NCI-H2227 treated with DMSO at 0.1 percent for 48 hours (cell line): Measurements from ENCODE around the gene PLIN5.
"Not testable (repeated sequence)": the region's sequence is repeated elsewhere in the genome, so short reads cannot be mapped to it uniquely, and the experiment has no call there.

Experiments
- DNase-seq: peaks from one replicate; lab custom pipeline; 2025; lab: John Stamatoyannopoulos, UW

The PLIN5 gene

DNA sequence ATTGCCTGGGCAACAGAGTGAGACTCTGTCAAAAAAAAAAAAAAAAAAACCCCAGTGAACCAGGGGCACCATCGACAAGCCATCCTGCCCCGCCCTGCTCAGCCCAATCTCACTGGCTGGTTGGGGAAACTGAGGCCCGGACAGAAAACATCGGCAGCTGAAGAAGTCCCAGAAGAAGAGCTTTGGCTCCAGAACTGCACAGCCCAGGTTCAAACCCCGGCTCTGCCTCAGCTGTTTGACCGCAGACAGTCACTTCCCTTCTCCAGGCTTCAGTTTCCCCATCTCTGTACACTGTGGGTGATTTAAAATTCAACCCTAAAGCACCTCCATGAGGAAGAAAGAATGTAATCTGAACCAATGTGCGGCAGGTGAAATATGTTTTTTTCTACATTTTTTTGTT lies 33.9 kb upstream of the PLIN5 start:
- no peak for DNase-seq

DNA sequence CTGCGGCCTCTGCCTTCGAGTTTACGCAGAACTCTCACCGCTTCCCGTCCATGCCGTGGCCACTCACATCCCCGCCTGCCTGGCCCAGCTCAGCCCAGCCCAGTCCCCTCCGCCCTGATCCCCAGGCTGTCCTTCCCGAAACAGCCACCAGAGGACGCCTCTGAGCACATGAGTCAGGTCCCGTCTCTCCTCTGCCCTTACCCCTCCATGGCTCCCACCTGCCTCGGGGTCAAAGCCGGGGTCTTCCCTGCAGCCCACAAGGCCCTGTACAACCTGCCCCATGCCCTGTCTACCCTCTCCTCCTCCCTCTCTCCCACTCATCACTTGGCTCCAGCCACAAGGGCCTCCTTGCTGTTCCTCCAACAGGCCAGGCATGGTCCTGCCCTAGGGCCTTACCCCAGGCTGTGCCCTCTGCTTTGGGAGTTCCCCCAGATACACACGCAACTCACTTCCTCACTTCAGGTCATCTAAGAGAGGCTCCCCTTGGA lies 32.6 kb upstream of the PLIN5 start:
- no peak for DNase-seq

DNA sequence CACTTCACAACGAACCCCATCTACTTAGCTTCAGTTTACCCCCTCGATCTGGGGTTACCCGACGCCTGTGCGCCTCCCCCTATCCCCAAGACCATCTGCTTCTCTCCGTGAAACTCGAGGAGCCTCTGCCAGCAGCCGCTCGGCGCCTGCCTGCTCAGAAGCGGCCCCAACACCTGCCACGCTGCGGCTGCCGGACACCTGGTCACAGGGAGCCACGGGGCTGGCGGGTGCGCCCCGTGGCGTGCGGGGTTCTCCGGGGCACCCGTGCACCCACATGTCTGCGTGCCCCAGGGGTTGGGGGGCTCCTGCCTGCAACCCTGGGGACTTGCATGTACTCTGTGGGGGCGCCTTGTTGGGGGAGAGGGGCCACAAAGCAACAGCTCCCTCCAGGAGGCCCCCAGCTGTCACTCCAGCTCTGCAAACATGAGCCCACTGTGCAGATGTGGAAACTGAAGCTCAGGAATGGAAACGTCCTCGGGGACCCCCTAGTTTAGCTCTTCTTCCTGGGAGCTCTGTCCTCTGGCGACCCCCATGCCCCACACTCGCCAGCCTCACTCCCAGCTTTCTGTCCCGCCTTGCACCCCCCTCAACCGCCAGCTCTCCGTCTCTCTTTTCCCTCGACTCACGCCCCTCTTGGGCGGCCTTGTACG lies 31.5 kb upstream of the PLIN5 start:
- DNase-seq, result no peak

DNA sequence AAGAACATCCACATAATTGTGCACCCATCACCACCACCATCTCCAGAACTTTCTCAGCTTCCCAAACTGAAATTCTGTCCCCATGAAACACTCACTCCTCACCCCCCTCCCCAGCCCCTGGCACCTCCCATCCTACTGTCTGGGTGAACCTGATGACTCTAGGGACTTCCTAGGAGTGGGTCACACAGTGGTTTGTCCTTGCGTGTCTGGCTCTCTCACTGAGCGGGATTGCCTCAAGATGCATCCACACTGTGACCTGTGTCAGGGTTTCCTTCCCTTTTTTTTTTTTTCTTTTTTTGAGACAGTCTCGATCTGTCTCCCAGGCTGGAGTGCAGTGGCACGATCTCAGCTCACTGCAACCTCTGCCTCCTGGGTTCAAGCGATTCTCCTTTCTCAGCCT lies 28.5 kb upstream of the PLIN5 start:
- DNase-seq, result not testable (repeated sequence)

DNA sequence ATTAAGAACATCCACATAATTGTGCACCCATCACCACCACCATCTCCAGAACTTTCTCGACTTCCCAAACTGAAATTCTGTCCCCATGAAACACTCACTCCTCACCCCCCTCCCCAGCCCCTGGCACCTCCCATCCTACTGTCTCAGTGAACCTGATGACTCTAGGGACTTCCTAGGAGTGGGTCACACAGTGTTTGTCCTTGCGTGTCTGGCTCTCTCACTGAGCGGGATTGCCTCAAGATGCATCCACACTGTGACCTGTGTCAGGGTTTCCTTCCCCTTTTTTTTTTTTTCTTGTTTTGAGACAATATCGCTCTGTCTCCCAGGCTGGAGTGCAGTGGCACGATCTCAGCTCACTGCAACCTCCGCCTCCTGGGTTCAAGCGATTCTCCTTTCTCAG lies 27.1 kb upstream of the PLIN5 start:
- DNase-seq, result not testable (repeated sequence)

DNA sequence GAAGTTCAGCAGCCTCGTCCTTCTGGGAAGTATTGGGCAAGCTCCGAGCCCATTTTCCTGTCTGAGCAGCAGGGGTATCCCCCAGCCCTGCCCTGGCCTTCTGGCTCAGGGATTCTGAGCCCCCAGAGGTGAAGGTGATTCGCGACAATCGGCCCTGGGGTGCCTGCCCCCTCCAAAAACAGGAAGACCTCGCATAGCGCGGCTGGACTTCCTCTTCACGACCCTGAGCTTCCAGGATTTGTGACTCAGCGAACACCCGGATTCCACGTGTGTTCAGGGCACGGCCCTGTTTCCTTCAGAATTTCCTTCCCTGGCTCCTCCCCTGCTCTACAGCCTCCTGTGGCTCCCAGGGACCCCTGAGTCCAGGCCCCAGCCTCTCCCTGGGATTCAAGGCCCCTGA lies 24.5 kb upstream of the PLIN5 start, which contains the start of gene SEMA6B:
TSS of gene SEMA6B (minus strand) at position 116 of the 400 bp plus-strand sequence. CDS start 1,227 bp downstream, outside the sequence.
- DNase-seq, result no peak

DNA sequence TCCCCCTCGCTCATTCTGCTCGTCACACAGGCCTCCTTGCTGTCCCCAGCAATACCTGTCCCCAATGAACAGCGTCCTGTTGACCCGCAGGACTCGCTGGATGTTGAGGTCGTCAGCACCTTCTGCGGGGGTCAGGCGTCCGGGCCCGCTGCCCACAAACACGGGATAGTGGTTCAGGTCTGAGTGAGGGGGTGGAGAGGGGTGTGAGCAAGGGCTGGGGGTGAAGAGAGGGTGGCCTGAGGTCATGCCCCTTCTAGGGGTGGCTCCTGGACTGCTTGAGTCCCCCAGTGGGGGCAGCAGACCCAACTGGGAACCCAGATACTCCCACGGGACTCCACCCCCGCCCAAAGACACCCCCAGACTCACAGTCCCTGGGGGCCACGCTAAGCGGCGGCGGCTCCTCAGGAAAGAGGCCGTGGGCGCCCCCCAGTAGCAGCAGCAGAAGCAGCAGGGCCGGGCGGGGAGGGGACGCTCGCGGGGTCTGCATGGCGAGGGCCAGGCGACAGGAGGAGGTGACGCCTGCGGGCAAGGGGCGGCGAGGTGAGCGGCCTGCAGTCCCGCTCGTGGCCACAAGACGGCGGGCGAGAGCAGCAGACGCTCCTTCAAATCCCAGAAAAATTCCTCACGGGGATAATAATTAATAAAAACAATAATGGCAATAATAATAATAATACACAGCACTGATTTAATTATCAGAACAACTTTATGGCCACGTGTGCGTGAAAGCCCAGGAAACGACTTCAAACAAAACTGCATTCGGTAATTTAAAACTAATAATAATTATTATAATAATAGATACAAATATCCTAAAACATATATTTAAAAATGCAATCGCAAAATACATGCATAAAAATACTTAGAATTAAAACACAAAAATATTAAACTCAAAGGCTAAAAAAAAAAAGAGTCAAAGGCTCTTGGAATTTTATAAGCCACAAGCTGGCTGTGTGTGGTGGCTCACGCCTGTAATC lies 23.2 kb upstream of the PLIN5 start:
- no peak for DNase-seq

DNA sequence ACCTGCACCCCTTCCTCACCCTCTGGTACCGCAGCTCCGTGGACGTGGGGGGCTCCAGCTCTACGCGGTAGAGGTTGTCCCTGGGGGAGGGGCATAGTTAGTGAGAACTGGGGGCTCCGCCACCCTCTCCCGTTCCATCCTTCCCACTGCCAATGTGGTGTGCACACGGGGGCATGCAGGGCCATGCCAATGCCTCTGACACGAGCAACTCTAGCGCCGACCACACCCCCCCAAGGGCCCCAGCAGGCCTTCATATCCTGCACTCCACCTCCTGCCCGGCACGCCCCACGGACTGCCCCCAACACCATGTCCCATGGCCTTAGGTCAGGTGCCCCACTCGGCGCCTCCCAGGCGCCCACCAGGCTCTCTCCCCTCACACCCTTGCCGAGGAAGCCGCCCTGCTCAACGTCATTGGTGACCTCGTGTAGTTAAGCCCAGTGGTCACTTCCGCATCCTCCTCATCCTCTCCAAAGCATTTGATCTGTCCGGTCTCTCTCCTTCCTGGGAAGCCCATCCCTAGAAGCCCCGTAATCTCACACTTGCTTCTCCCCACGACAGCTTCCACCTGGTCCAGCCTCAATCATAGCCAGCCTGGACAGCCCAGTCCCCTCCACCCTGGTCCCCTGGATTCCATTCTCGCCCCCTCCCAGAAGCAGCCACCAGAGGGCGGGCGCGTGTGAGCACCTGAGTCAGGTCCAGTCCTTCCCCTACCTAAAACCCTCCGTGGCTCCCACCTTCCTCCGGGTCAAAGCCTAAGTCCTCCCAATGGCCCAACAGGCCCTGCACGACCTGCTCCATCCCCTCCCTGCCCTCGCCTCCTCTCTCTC lies 22.3 kb upstream of the PLIN5 start:
- DNase-seq, result no peak

DNA sequence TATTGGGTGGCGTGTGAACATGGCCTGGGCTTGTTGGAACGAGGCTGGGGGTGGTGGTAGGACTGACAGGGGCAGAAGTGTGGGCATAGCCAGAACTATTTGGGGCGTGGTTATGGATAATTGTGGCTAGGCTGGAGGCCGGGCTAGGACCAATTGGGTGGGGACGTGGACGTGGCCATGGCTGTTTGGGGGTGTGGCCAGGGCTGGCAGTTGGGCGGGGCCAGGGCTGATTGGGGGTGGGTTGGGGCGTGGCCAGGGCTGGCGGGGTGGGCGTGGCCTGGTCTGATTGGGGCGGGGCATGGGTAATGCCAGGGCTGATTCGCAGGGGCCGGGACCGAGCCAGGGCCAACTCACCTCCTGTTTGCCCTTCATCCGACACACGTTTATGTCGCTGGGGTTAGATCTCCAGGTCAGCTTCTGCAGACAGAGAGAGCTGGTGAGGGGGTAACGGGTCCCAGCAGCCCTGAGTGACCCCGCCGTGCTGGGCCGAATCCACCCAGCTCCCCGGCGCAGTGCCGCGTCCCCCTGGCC lies 21.6 kb upstream of the PLIN5 start:
- no peak for DNase-seq

DNA sequence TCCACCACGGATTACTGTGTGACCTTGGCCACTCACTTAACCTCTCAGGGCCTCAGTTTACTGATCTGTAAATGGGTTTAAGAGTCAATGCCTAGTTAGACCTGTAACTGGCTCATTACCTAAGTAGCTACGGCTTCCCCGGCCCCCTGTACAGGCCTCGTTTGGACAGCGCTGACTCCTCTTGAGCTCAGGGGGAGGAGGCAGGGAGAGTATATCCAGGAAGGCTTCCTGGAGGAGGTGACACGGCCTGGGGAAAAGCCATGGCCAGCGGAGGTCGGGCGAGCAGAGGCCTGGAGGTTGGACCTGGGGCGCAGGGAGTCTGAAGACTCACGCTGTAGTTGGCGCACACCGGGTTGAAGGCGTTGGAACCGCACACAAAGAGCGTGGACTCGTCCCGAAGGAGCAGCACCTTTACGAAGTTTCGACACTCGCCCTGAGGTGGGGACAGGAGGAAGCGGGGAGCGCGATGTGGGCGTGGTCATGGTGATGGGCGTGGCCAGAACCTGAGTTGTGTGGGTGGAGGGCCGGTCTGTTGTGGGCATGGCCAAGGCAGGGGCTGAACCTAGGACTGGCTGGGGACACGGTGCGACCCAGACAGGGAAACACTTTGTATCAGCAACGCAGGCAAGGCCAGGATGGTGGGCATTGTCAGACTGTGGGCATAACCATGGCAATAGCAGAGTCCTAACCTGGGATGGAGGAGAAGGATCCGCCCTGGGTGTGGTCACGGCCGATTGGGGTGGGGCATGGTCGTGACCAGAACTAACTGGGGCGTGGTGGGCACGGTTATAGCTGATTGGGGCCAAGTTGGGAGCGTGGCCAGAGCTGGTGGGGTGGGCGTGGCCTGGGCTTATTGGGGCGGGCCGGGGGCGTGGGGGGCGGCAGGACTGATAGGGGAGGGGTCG lies 20.9 kb upstream of the PLIN5 start:
- DNase-seq, result no peak

DNA sequence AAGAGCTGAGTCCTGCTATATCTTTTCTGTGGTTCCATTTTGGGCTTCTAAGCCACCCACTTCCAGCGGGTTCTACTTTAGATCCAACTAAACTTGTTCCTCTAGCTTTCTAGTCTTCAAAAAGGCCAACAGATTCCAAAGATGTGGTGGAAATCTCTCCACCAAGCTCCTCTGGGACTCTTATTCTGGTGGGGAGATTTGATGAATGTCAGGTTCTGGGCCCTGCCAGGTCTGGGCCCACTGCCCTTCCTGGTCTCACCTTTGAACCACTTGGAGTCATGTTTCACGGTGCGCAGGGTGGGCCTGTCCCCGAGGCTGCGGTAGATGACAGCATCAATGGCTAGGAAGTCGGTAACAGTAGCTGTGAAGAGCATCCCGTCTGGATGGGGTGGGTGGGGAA lies 19.7 kb upstream of the PLIN5 start:
- DNase-seq, result no peak

DNA sequence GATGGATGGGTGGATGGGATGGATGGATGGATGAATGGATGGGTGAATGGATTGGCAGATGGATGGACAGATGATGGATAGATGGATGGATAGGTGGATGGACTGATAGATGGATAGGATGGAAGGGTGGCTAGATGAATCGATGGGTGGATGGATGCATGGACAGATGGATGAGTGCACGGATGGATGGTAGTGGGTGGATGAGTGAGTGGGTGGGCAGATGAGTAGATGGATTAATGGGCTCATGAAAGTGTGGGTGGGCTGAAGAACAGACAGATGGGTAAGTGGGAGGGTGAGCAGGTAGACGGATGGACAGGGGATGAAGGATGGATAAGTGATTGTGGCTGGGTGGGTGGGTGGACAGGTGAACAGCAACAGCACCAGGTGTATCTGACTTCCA lies 18.8 kb upstream of the PLIN5 start:
- DNase-seq, result no peak

DNA sequence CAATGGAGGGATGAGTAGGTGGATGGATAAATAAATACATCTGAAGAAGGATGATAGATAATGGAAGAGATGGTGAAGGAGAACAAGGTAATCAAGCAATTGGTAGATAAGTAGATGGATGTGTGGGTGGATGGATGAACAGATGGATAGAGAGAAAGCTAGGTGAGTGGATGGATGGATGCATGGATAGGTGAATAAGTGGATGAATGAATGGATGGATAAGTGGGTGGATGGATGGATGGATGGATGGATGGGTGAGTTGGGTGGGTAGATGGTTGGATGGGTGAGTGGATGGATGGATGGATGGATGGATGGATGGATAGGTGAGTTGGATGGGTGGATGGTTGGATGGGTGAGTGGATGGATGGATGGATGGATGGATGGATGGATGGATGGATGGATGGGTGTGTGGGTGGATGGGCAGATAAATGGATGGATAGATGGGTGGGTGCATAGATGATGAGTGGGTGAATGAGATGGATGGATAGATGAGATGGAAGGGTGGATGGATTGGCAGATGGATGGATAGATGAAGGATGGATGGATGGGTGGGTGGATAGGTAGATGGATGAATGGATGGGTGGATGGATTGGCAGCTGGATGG lies 18.2 kb upstream of the PLIN5 start:
- no peak for DNase-seq

DNA sequence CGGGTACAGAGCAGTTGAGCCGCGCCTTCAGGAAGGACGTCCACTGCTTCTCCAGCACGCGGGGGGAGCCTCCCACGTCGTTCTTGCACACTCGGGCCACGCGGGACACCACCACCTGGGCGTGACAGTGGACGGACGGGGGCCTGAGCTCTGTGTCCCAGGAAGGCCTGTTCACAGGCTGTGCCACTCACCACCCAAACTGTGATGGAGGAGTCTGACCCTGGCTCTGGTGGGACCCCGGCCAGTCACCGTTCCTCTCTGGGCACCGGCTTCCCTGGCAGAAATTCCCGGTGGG lies 17.4 kb upstream of the PLIN5 start:
- no peak for DNase-seq

DNA sequence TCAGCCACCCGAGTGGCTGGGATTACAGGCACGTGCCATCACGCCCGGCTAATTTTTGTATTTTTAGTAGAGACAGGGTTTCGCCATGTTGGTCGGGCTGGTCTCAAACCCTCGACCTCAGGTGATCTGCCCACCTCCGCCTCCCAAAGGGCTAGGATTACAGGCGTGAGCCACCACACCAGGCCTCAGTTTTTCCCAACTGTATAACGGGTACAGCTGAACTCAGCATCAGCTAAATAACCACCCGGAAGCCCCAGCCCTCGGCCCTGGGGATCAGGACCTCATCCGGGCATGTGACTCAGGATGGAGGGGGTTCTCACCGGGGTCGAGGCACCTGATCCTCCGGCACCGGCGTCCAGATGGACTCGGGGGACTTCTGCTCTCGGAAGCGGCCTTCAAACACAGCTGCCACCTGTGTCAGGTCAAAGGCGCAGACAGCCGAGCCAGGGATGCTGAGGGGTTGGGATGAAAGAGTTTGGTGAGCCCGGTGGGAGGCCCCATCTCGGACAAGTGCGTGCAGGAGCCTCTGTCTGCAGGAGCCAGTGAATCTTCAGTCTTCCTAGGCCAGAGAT lies 15.5 kb upstream of the PLIN5 start:
- DNase-seq, result no peak

DNA sequence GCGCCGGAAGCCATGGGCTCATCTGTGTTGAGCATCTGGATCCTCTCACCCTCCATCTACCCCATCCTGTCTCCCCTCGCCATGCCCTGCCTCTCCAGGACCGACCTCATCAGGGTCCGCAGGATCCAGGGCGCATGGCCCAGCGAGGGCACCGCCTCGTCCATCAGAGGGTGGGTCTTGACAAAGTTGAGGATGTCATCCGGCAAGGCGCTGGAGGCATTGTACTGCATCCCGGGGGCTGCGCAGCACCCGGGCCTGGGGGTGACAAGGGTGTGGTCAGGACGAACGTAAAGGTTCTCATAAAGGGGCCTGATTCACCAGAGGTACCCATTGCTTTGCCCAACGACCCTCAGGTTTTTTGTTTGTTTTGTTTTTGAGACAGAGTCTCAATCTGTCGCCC lies 15.0 kb upstream of the PLIN5 start:
- DNase-seq, result no peak

DNA sequence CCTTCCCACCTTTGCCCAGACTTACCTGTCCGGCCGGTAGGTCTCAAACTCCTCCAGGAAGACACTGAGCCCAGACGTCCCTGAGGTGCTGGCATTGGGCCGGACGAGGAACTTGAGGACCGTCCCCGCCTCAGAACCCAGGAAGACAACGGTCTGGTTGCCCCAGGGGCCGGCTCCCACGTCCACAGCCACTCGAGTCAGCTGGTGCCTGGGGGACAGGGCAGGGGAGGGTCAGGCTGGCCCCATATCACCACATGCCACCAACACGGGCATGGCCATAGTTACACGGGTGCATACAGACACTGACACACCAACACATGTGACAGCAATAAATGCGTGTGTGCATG lies 13.2 kb upstream of the PLIN5 start:
- DNase-seq, result no peak

DNA sequence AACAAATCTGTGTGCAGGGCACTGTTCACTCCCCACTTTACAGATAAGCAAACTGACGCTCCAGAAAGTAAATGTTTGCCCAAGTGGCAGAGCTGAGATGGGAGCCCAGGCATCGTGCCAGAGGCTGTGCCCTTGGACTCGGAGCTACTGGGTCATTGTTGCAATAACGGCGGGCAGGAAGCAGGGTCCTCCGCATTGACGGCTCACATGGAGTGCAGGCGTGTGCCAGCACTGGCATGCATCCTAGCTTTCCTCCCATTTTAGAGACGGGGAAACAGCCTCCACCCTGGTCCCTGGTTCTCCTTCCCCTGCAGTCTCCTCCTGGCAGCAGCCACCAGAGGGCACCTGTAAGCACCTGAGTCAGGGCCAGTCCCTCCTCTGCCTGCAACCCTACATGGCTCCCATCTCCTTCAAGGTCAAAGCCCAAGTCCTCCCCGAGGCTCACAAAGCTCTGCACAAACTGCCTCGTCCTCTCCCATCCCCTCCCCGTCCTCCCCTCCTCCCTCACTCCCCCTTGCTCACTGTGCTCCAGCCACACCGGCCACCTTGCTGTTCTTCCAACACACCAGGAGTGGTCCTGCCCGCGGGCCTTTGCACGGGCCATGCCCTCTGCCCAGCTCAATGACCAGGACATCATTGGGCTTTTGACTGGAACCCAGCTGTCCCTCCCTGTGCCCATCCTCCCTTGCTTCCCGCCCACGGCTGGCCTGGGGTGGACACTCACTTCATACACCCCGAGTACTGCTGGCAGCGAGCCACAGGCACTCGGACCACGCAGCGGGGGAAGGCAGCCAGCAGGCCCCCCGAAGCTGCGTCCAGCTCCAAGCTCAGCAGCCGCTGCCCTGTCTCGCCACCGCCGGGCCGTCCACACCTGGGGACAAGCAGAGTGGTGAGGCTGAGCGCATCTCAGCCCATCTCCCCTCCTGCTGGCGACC lies 12.5 kb upstream of the PLIN5 start:
- DNase-seq, result no peak
